HEK293 (cell line): ENCODE measurements around the gene KIAA0825.

Experiments used
- ATF2 ChIP-seq: fragments of 450-650 bp; formaldehyde crosslinking; IDR thresholded peaks from 2 replicates; pipeline ENCODE4 v1.5.1; 2016; ENCODE audit warnings: missing biosample characterization, missing genetic modification characterization, low read depth
- CTCF ChIP-seq: fragments of 450-650 bp; formaldehyde crosslinking; IDR thresholded peaks from 2 replicates; pipeline ENCODE4 v1.5.1; 2016; ENCODE audit warnings: missing biosample characterization, missing genetic modification characterization
- KLF16 ChIP-seq: fragments of 450-650 bp; formaldehyde crosslinking; IDR thresholded peaks from 2 replicates; pipeline ENCODE4 v1.5.1; 2017; ENCODE audit warnings: missing biosample characterization, missing genetic modification characterization
- PATZ1 ChIP-seq: fragments of 450-650 bp; formaldehyde crosslinking; IDR thresholded peaks from 2 replicates; pipeline ENCODE4 v1.5.1; 2016; ENCODE audit warnings: missing biosample characterization, missing genetic modification characterization
- REST ChIP-seq: fragments of 450-650 bp; formaldehyde crosslinking; IDR thresholded peaks from 2 replicates; pipeline ENCODE4 v1.5.1; 2016; ENCODE audit warnings: missing biosample characterization, missing genetic modification characterization
- SP2 ChIP-seq: fragments of 450-650 bp; formaldehyde crosslinking; IDR thresholded peaks from 2 replicates; pipeline ENCODE4 v1.5.1; 2016; ENCODE audit warnings: missing biosample characterization, missing genetic modification characterization
- TRIM28 ChIP-seq: IDR thresholded peaks from 2 replicates; pipeline ENCODE4 v1.6.1; 2011; ENCODE audit warnings: low read length, control low read depth, borderline replicate concordance
- ZNF280C ChIP-seq: fragments of 450-650 bp; formaldehyde crosslinking; IDR thresholded peaks from 2 replicates; pipeline ENCODE4 v1.5.1; 2016; ENCODE audit warnings: missing biosample characterization, missing genetic modification characterization
- ZNF76 ChIP-seq: fragments of 450-650 bp; formaldehyde crosslinking; IDR thresholded peaks from 2 replicates; pipeline ENCODE4; 2016; ENCODE audit warnings: low read depth, missing biosample characterization, missing genetic modification characterization, borderline replicate concordance
- ZNF792 ChIP-seq: fragments of 450-650 bp; formaldehyde crosslinking; IDR thresholded peaks from 2 replicates; pipeline ENCODE4 v1.5.1; 2016; ENCODE audit warnings: missing biosample characterization, missing genetic modification characterization
- ZSCAN30 ChIP-seq: fragments of 450-650 bp; IDR thresholded peaks from 2 replicates; pipeline ENCODE4 v1.5.1; 2018; ENCODE audit warnings: missing biosample characterization, mild to moderate bottlenecking, missing genetic modification characterization, moderate library complexity

GRCh38 chr5:94304146-94304545 is 314.3 kb downstream of the KIAA0825 start:
- no peak for TF ChIP-seq ATF2 (tag by site-specific recombination)
- no peak for TF ChIP-seq REST (tag by site-specific recombination)
- no peak for TF ChIP-seq SP2
- TF ChIP-seq CTCF (tag by site-specific recombination), result no peak
- no peak for TF ChIP-seq TRIM28
- no peak for TF ChIP-seq ZNF76 (tag by site-specific recombination)
- TF ChIP-seq ZSCAN30 (tag by site-specific recombination), result no peak
- no peak for TF ChIP-seq PATZ1 (tag by site-specific recombination)
- no peak for TF ChIP-seq KLF16
- no peak for TF ChIP-seq ZNF792 (tag by site-specific recombination)
- TF ChIP-seq ZNF280C (tag by site-specific recombination), result no peak
